GM19238 (cell line): Measurements from ENCODE around the gene CRTAC1.

Experiments used
- DNase-seq: peaks from one replicate; pipeline ENCODE4 v3.0.0; 2011; ENCODE audit warnings: low spot score; ENCODE audit not compliant: insufficient read length

CRTAC1 gene

GRCh38 chr10:98030093-98030821, at the start of gene CRTAC1:
CRTAC1 (minus strand) TSS chr10:98030621; CDS start chr10:98030472, 149 bp downstream.
- DNase-seq = no peak

GRCh38 chr10:98078774-98079173, 48.4 kb upstream of the CRTAC1 start:
- DNase-seq = no peak

- DNase-seq = no peak
These were observed 46.8 kb upstream of the CRTAC1 start for GRCh38 chr10:98077223-98077622.

GRCh38 chr10:98076086-98076485, 45.7 kb upstream of the CRTAC1 start:
- no peak for DNase-seq

- no peak for DNase-seq
These were observed 44.0 kb upstream of the CRTAC1 start for GRCh38 chr10:98074315-98074911.

GRCh38 chr10:98067165-98067564, 36.7 kb upstream of the CRTAC1 start:
- no peak for DNase-seq

GRCh38 chr10:98063740-98064027, 33.3 kb upstream of the CRTAC1 start:
- no peak for DNase-seq

- no peak for DNase-seq
These were observed 32.0 kb upstream of the CRTAC1 start for GRCh38 chr10:98062424-98062823.

GRCh38 chr10:98060079-98060478, 29.7 kb upstream of the CRTAC1 start:
- DNase-seq = no peak

GRCh38 chr10:98058295-98058694, 27.9 kb upstream of the CRTAC1 start:
- DNase-seq = no peak

- no peak for DNase-seq
These were observed 25.6 kb upstream of the CRTAC1 start for GRCh38 chr10:98055841-98056516.

- DNase-seq = no peak
These were observed 16.8 kb upstream of the CRTAC1 start for GRCh38 chr10:98047009-98047741.

- DNase-seq = peak; percentile 47
These were observed 15.5 kb upstream of the CRTAC1 start for GRCh38 chr10:98045785-98046389.

GRCh38 chr10:98041352-98042043, 11.1 kb upstream of the CRTAC1 start:
- peak; percentile 30 for DNase-seq

- DNase-seq = no peak
These were observed 9.4 kb upstream of the CRTAC1 start for GRCh38 chr10:98039690-98040381.

GRCh38 chr10:98038288-98038687, 7.9 kb upstream of the CRTAC1 start:
- no peak for DNase-seq

GRCh38 chr10:98035599-98035998, 5.2 kb upstream of the CRTAC1 start:
- DNase-seq = no peak

- DNase-seq = no peak
These were observed 3.1 kb upstream of the CRTAC1 start for GRCh38 chr10:98033515-98033914.

GRCh38 chr10:98031440-98031839, 1.0 kb upstream of the CRTAC1 start:
- no peak for DNase-seq

- no peak for DNase-seq
These were observed 590 bp upstream of the CRTAC1 start for GRCh38 chr10:98030991-98031431.
